Measurements from ENCODE around the gene ABTB1.

The ABTB1 gene

GRCh38 chr3:127630811-127631714 lies 41.7 kb upstream of the ABTB1 start:
- H3K27ac ChIP-seq = peak overlapping the region; percentile 87; the same call in 1 of the 2 replicates
- no peak for TF ChIP-seq CTCF (conservative IDR thresholded peaks at IDR 0.05)

GRCh38 chr3:127632035-127632820 lies 40.5 kb upstream of the ABTB1 start:
- no peak for TF ChIP-seq CTCF (conservative IDR thresholded peaks at IDR 0.05)
- no peak overlapping the region for H3K27ac ChIP-seq

DNA sequence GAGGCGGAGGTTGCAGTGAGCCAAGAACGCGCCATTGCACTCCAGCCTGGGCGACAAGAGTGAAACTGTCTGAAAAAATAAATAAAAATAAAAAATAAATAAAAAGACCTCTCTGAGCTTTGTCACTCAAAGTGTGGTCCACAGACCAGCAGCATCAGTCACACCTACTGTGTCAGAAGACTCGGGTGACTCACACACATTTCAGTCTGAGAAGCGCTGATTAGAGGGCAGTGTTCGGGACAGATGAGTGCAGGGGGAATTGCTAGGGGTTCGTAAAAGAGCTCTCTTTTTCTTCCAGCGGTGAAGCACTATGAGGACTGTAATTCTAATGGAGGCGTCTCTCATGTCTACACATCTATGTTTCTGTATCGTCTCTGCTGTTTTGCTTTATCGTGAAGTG lies 38.1 kb upstream of the ABTB1 start:
- no peak overlapping the region for H3K27ac ChIP-seq
- TF ChIP-seq CTCF (conservative IDR thresholded peaks at IDR 0.05) = no peak

GRCh38 chr3:127637546-127637945 lies 35.2 kb upstream of the ABTB1 start:
- TF ChIP-seq CTCF (conservative IDR thresholded peaks at IDR 0.05) = no peak
- H3K27ac ChIP-seq = no peak overlapping the region

- H3K27ac ChIP-seq = no peak overlapping the region
- TF ChIP-seq CTCF (conservative IDR thresholded peaks at IDR 0.05) = no peak
These were observed 34.8 kb upstream of the ABTB1 start for GRCh38 chr3:127637971-127638370.

DNA sequence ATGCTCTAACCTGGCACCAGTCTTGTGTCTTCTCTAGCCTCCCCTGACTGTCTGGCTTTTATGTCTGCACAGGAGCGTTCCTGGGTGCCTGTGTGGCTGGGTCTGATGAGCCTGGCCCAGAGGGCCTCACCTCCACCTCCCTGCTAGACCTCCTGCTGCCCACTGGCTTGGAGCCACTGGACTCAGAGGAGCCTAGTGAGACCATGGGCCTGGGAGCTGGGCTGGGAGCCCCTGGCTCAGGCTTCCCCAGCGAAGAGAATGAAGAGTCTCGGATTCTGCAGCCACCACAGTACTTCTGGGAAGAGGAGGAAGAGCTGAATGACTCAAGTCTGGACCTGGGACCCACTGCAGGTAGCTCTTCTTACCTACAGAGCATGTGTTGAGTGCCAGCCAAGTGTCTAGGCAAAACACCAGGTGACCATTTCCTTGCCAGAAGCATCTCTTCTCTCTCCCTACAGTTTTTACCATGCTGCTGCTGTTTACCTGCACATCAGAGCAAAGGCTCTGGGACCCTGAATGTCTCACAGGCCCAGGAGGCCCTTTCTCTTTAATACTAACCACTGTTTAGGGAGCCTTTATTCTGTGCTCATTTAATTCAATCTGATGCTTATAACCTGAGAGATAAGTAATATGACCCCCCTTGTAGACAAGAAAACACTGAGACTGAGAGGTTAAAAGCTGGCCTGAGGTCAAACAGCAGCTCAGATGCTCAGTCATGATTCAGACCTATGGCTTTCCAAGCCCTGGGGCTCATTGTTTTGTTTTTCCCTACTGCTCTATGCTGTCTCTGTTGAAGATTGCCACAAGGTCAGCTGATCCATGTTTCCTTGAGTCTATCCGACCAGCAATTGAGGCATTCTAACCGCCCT lies 33.3 kb upstream of the ABTB1 start:
- H3K27ac ChIP-seq = no peak overlapping the region
- TF ChIP-seq CTCF (conservative IDR thresholded peaks at IDR 0.05) = no peak

- H3K27ac ChIP-seq = no peak overlapping the region
- TF ChIP-seq CTCF (conservative IDR thresholded peaks at IDR 0.05) = no peak
These were observed 32.8 kb upstream of the ABTB1 start for GRCh38 chr3:127640042-127640355.
